ENCODE measurements around the gene NFX1. TPM values are rescaled to one million over a fixed set of nuclear protein-coding genes. Genes with fewer than 3 reads are reported as not detected.

Gene NFX1
- total RNA-seq, 3 donors from 2014 or later = 35.9 to 44.4 (median 39.5) TPM

- TF ChIP-seq CTCF (IDR thresholded peaks at IDR 0.05) = no peak
- H3K4me1 ChIP-seq (ENCODE audit: low read depth) = no peaks in the 10 kb centered on the region
- H3K9me3 ChIP-seq = no peaks in the 10 kb centered on the region
- intact Hi-C loops (cut with DNase I, micrococcal nuclease) = no loop called here
- no peak overlapping the region for H3K4me3 ChIP-seq
- ATAC-seq = no peak
- DNase-seq = no peak
- peaks cover 8% of the 10 kb centered on the region for H3K36me3 ChIP-seq (ENCODE audit: low read depth)
Measured at GRCh38 chr9:33254211-33254610, 36.1 kb upstream of the NFX1 start.

GRCh38 chr9:33255014-33255413 is 35.3 kb upstream of the NFX1 start:
- Histone ChIP-seq H3K4me3 (no peak overlapping the region), H3K4me1 (ENCODE audit: low read depth) (no peaks in the 10 kb centered on the region), H3K9me3 (no peaks in the 10 kb centered on the region), H3K36me3 (ENCODE audit: low read depth) (peaks cover 11% of the 10 kb centered on the region)
- intact Hi-C loops (cut with DNase I, micrococcal nuclease) = no loop called here
- ATAC-seq (no peak), DNase-seq (no peak)
- TF ChIP-seq CTCF (IDR thresholded peaks at IDR 0.05) = no peak

- no peak for TF ChIP-seq CTCF (IDR thresholded peaks at IDR 0.05)
- Histone ChIP-seq H3K4me3 (no peak overlapping the region), H3K36me3 (ENCODE audit: low read depth) (peaks cover 11% of the 10 kb centered on the region), H3K9me3 (no peaks in the 10 kb centered on the region), H3K4me1 (ENCODE audit: low read depth) (no peaks in the 10 kb centered on the region)
- DNase-seq (no peak), ATAC-seq (no peak)
- intact Hi-C loops (cut with DNase I, micrococcal nuclease) = no loop called here
Measured at GRCh38 chr9:33255471-33255870, 34.8 kb upstream of the NFX1 start.

GRCh38 chr9:33256236-33256635 is 34.1 kb upstream of the NFX1 start:
- intact Hi-C loops (cut with DNase I, micrococcal nuclease) = no loop called here
- DNase-seq (no peak), ATAC-seq (no peak)
- Histone ChIP-seq H3K9me3 (no peaks in the 10 kb centered on the region), H3K4me3 (no peak overlapping the region), H3K36me3 (ENCODE audit: low read depth) (peaks cover 18% of the 10 kb centered on the region), H3K4me1 (ENCODE audit: low read depth) (no peaks in the 10 kb centered on the region)
- no peak for TF ChIP-seq CTCF (IDR thresholded peaks at IDR 0.05)

GRCh38 chr9:33257276-33257675 is 33.0 kb upstream of the NFX1 start:
- Histone ChIP-seq H3K4me1 (ENCODE audit: low read depth) (no peaks in the 10 kb centered on the region), H3K9me3 (no peaks in the 10 kb centered on the region), H3K36me3 (ENCODE audit: low read depth) (peaks cover 19% of the 10 kb centered on the region), H3K4me3 (no peak overlapping the region)
- TF ChIP-seq CTCF (IDR thresholded peaks at IDR 0.05) = no peak
- intact Hi-C loops (cut with DNase I, micrococcal nuclease) = no loop called here
- no peak for DNase-seq
- no peak for ATAC-seq

GRCh38 chr9:33260372-33260771 is 29.9 kb upstream of the NFX1 start:
- intact Hi-C loops (cut with DNase I, micrococcal nuclease) = no loop called here
- no peak for DNase-seq
- Histone ChIP-seq H3K4me3 (no peak overlapping the region), H3K36me3 (ENCODE audit: low read depth) (peaks cover 19% of the 10 kb centered on the region), H3K4me1 (ENCODE audit: low read depth) (peaks cover 9% of the 10 kb centered on the region), H3K9me3 (no peaks in the 10 kb centered on the region)
- ATAC-seq = no peak
- no peak for TF ChIP-seq CTCF (IDR thresholded peaks at IDR 0.05)

All from mucosa of descending colon (tissue), 3 donors.